GM12872 (cell line): ENCODE results near the gene NCK2.

ENCODE experiments used
- CTCF ChIP-seq: IDR thresholded peaks from 3 replicates; pipeline ENCODE4 v1.5.1; 2011; ENCODE audit warnings: low read depth, mild to moderate bottlenecking, low read length, moderate library complexity; ENCODE audit not compliant: insufficient read depth

Gene NCK2

GRCh38 chr2:105840933-105841332 lies 96.2 kb downstream of the NCK2 start:
- TF ChIP-seq CTCF: no peak

GRCh38 chr2:105841551-105841950 lies 96.8 kb downstream of the NCK2 start:
- no peak for TF ChIP-seq CTCF

- TF ChIP-seq CTCF: no peak
Measured at GRCh38 chr2:105842555-105842954, 97.8 kb downstream of the NCK2 start.

- TF ChIP-seq CTCF: no peak
Measured at GRCh38 chr2:105843476-105844374, 99.0 kb downstream of the NCK2 start.

GRCh38 chr2:105845976-105846375 lies 101.3 kb downstream of the NCK2 start:
- no peak for TF ChIP-seq CTCF

- no peak for TF ChIP-seq CTCF
Measured at GRCh38 chr2:105847056-105847455, 102.3 kb downstream of the NCK2 start.

GRCh38 chr2:105848367-105848766 lies 103.7 kb downstream of the NCK2 start:
- no peak for TF ChIP-seq CTCF
